Fibroblast of skin of right quadriceps (primary cell): ENCODE data around the gene IRF2BPL.

ENCODE experiments used
- DNase-seq: peaks from one replicate; pipeline ENCODE4 v3.0.0-alpha.2; 2013

IRF2BPL gene

GRCh38 chr14:77009014-77009413 lies 19.5 kb downstream of the IRF2BPL start:
- no peak for DNase-seq

DNA sequence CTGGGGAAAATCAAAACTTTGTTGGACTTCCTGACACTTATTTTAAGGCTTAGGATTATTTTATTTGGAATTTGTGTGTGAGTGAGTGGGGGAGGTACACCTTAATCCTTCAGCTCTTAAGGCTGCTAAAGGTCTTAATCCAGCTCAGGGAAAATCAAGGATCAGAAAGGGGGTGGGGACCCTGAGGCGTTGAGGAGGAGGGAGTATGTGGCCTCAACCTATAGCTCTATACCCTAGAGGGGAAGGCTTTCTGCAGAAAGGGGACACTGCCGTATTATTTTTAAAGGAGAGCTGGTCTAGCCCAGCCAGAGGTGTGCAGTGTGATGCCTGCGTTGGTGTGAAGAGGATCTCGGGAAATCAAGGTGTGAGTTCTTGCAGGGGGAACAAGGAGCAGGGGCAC lies 20.0 kb downstream of the IRF2BPL start:
- no peak for DNase-seq

- DNase-seq: no peak
Measured at GRCh38 chr14:77007975-77008421, 20.5 kb downstream of the IRF2BPL start.

GRCh38 chr14:77007183-77007974 lies 21.1 kb downstream of the IRF2BPL start:
- no peak for DNase-seq

GRCh38 chr14:77006132-77006531 lies 22.4 kb downstream of the IRF2BPL start:
- no peak for DNase-seq

- DNase-seq: no peak
Measured at GRCh38 chr14:77005559-77005958, 22.9 kb downstream of the IRF2BPL start.

DNA sequence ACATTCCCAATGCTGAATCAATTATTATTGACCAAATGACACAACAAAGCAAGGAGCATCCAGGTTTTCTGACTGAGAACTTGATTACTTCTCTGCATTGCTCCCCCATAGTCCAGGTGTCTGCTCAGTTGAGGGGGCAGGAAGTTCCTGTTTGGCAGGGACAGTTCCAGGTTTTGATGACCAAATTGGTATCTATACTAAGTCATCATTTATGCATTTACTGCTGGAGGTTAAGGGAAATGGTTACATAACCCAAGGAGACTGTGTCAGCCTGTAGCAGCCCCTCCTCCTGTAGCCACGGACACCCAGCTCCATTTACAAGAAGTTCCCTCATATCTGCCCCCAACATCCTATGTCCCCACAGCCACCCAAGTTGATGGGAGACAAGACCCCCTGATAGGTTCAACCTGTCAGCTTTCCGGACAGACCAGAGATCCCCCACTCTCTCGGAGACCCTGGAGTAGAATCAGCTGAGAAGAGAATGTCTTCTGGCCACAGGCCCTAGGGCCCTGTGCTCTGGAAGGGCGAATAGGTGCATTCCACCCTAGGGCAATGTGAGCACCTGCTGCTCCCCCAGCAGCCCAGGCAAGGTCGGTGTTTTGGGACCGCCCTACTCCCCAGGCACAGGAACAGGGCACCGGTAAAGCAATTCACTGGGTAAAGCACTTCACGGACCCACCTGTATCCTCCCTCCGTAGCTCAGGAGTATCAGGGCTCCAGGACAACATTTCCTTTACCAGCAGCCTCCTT lies 23.6 kb downstream of the IRF2BPL start:
- DNase-seq: no peak

DNA sequence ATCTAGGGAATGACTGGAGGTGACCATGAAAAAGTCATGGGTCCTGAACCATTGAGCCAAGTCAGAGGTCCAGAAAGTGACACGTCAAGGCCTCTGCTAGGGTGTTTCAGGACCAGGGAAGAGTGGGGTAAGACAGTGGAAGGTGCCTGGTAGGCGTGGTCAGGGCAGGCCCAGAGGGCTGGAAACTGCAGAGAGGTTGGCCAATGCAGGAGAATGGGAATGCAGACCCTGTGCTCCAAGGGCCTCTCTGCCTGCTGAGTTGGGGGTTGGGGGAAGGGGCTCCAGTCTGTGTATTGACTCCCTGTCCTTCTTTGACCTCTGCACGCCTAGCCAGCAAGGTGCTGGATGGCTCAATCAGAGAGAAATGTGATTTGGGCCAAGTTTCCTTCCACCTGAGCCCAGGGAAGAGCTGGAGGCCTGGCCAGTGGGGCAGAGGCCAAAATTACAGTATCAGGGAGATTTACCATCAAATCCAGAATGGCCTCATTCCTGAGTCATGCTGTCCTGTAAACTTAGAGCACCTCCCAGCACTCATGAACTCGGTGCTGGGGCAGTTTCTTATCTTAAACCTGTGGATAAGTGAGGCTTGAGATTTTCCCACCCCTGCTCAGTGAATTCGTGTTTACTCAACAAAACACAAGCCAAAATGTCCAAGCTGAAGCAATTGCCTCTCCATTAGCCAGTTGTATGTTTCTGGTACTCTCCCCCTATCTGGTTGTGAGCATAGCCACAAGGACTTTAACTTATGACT lies 24.4 kb downstream of the IRF2BPL start:
- no peak for DNase-seq

- no peak for DNase-seq
Measured at GRCh38 chr14:77002889-77003288, 25.6 kb downstream of the IRF2BPL start.

DNA sequence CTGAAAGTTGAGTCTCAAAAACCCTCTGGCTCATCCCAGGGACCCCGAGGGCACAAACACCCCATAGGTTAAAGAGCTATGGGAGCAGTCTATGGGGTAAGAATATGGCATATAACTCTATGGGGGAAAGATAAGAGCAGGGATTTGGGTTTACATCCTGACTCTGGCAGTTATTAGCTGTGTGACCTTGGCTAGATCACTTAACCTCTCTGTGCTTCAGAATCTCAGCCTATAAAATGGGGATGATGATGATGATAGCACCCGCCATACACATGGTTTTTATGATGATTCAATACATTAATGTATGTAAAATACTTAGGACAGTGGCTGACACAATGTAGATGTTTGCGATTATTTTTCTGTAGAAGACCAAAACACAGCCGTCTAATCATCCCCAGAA lies 26.2 kb downstream of the IRF2BPL start:
- DNase-seq: no peak

DNA sequence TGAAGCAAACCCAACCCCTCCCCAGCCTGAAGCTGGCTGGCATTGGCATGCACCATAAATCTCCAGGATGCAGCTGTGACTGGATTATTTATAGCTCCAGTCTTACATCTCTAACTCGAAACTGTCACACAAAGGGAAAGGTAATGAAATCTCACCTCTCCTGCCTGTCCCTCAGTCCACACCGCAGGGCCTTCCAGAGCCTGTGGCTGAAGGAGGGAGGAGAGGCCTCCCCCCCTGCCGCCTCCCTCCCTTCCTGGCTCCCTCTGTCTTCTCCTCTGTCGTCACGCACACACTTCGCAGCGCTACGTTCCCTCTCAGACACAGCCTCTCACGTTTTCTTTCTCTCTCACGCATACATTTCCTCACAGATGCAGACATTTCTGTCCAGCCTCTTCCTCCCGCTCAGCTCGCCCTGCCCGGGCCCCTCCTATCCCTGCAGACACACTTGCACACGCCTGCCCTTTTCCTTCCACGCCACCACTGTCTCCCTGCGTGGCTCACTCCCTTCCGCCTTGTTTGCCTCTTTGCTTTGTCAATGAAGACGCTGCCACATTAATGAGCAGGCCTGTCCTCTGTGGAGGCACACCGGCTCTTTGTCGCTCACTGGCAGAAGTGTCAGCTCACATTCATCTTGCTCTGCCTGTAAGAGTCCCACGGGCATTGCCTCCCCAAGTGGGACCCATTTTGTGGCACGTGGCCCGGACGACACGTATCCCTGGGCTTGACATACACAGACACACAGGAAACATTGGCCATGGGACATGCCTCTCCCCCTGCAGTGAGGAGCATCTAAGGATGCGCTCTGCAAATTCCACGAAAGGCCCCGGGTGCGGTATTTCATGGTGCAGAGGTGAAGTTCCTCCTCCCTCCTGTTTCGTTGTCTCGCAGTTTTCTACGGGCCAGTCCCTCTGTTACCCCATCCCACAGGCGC lies 27.9 kb downstream of the IRF2BPL start:
- peak; percentile 70 for DNase-seq

GRCh38 chr14:76998910-76999309 lies 29.6 kb downstream of the IRF2BPL start:
- DNase-seq: no peak

GRCh38 chr14:76997257-76997970 lies 31.1 kb downstream of the IRF2BPL start:
- peak; percentile 62 for DNase-seq

- no peak for DNase-seq
Measured at GRCh38 chr14:76996563-76997146, 31.9 kb downstream of the IRF2BPL start.

GRCh38 chr14:76995279-76996035 lies 33.1 kb downstream of the IRF2BPL start:
- no peak for DNase-seq

GRCh38 chr14:76993752-76994151 lies 34.8 kb downstream of the IRF2BPL start:
- DNase-seq: no peak

DNA sequence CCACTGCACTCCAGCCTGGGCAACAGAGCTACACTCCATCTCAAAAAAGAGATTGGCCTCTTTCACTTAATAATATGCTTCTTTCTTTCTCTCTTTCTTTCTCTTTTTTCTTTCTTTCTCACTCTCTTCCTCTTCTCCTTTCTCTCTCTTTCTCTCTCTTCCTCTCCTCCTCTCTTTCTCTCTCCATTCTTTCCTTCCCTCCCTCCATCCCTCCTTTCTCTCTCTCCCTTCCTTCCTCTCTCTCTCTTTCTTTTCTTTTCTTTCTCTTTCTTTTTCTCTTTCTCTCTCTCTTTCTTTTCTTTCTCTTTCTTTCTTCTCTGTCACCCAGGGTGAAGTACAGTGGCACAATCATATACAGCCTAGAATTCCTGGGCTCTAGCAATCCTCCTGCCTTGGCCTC lies 38.4 kb downstream of the IRF2BPL start:
- DNase-seq: no peak

- no peak for DNase-seq
Measured at GRCh38 chr14:76987956-76988520, 40.5 kb downstream of the IRF2BPL start.

- DNase-seq: no peak
Measured at GRCh38 chr14:76986231-76986565, 42.3 kb downstream of the IRF2BPL start.

- peak; percentile 47 for DNase-seq
Measured at GRCh38 chr14:76985540-76986230, 42.8 kb downstream of the IRF2BPL start.
